Stimulated activated naive CD4-positive, alpha-beta T cell (primary cell): Measurements from ENCODE around the gene MBTPS2.

ENCODE experiments used
- DNase-seq, 6 experiments: peaks; one replicate each; lab custom pipeline; 2025; lab: John Stamatoyannopoulos, UW

The MBTPS2 gene

DNA sequence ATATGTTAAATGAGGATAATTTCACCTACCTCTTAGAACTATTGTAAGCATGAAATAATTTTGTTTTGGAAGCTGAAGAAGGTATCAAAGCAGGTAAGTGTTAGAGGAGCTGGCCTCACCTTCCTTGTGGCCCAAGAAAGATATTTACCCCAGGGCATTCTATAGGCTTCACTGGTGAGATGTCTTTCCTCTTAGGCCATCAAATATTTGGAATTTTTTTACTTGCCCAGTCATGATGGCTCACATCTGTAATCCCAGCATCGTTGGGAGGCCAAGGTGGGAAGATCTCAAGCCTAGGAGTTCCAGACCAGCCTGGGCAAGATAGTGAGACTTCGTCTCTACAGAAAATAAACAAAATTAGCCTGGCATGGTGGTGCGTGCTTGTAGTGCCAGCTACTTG is 95.0 kb downstream of the MBTPS2 start:
- DNase-seq, result no peak
